Cerebellar cortex (tissue), 1 donor: ENCODE data around the gene IZUMO4.
A peak's percentile ranks its signal among the peaks of the same experiment; 100 is the strongest.

Experiments
- DNase-seq: peaks from one replicate; pipeline ENCODE4 v3.0.0-alpha.2; 2015; ENCODE audit warnings: low spot score

The IZUMO4 gene

DNA sequence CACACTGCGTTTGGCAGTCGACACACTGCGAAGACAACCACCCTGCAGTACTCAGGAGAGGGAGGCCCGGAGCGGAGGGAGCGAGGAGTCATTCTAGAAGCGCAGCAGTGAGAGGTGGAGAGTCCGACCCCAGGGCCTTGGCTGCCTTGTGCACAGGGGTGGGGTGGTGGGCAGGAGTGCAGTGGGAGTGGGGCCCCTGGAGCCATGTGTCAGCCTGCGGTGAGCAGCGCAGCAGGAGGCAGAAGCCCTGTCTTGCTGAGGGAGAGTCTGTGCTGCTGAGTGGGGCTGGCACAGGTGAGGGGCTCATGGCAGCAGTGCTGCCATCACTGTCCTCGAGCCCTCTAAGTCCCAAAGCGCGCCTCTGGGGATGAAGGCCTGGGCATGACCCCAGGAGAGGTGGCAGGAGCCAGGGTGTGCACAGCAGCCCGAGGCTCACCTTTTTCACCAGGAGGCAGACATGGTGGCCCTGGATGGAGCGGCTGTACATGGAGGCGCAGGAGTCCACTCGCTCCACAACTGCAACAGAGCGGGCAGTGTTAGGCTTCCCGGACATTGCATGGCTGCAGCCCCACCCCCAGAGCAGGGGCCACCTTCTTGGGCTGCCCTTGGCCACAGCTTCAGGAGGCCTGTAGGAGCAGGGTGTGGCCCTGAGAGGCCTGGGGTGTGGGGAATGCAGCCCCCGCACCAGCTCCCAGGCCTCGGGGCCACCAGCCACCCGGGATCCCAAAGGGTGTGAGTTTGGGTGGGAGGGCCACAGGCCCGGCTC is 11.7 kb downstream of the IZUMO4 start:
- no peak for DNase-seq

DNA sequence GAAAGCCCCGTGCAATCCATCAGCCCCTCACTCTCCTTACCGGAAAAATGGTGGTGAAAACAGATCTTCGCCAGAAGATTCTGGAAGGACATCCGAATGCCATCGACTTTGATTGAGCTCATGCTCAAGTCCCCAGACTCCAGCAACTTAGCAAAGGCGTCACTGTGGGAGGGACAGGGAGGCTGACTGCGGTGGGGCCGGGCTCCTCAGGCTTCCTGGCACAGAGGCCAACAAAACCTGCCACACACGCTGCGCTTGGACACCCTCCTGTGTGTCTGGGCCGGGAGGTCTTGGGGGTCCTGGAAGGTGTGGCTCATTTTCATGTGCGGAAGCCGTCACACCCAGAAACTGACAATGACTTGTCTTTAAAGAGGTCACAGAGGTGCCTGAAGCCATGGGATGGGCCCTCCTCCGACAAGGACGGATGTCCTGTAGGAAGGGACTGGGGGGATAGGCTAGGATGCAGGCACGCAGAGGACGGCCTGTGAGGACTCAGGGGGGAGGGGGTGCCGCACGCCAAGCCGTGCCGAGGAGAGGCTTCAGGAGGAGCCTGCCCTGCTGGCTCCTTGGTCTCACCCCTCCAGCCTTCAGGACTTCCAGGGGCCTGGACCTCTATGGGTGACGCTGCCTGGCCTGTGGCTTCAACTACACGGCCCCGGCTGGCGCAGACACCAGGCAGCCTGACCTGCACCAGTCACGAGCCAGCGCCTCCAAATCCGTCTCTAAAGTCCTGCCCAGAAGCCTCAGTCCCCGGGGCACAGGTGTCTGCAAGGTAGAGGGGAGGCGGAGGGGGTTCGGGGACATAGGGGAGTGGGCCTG is 12.5 kb downstream of the IZUMO4 start:
- DNase-seq, result no peak

DNA sequence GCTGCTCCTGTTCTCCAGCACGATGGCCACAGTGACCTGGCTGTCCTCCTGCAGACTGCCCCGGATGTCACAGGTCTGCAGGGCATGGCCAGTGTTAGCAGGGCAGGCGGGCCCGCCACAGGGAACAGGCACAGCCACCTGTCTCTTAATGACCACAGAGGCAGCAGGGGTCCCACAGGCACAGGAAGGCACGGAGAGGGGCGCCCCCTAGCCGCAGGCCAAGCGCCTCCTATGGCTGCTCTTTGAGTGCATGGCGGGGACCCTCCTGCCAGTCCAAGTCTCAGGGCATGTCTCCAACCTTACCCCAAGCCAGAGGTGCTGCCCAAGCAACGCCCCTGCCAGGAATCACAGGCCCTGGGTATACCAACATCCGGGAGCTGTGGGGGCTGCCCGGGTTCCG is 14.1 kb downstream of the IZUMO4 start:
- peak; percentile 91 for DNase-seq

DNA sequence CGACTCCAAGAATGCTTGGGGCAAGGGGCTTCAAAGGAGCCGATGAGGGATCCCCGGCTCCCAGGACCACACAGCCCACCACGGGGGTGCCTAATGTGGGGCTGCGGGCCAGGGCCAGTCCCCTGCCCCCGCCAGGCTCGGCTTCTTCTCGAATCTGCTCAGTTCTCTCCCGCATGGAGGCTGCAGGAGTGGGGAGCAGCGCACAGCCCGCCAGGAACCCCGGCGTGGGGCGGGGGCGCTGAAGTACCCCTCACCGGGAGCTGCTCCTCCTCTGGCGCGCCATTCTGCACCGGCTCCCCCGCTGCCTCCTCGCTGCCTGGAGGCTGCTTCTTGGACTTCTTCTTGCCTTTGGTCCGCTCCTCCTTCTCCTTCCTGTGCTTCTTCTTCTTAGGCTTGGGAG is 14.7 kb downstream of the IZUMO4 start:
- no peak for DNase-seq

DNA sequence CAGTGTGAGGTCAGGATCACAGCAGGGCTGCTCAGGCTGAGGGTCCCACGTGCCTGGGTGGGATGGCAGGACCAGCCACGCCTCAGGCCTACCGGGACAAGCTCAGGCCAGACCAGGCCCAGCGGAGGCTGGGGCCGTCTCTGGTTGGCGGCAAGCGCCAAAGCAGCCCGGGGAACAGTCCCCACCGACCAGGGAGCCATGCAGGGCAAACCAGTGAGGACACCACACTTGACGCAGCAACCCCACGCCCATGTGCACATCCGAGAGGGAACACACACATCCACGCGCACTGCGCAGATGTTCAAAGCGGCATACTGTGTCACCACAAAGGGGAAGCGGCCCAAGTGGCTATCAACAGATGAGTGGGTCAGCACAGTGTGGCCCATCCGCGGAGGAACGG is 15.2 kb downstream of the IZUMO4 start:
- no peak for DNase-seq

DNA sequence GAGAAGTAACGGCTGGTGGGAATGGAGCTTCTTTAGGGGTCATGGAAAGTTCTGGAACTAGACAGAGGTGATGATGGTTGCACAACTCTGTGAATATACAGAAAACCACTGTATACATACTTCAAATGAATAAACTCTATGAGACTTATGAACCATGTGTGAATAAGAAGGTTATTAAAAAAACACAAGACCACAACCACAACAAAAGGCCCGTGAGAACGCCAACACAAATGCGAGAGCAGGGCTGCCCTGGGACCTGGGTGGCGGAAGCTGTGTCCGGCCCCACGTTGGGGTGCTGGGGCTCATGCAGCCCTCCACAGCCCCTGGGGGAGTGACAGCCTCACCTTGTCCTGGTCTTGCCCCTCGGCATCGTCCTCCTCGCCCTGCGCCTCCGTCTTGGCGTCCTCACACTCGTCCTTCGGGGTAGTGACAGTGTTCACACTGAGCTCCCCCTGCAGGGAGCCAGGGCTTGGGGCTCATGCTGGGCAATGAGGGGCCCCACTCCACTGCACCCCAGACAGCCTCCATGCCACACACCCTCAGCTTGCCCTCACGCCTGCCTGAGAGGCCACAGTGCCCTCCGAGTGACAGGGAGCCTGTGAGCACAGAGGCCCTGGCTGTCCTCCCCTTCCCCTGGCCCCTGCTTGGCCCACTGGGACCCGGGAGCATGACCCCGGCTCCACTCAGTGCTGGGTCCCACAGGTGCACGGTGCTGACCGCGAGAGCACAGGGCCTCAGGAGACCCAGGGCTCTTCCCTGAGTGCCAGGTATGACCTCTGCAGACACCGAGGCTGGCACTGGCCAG is 16.0 kb downstream of the IZUMO4 start:
- DNase-seq, result no peak

DNA sequence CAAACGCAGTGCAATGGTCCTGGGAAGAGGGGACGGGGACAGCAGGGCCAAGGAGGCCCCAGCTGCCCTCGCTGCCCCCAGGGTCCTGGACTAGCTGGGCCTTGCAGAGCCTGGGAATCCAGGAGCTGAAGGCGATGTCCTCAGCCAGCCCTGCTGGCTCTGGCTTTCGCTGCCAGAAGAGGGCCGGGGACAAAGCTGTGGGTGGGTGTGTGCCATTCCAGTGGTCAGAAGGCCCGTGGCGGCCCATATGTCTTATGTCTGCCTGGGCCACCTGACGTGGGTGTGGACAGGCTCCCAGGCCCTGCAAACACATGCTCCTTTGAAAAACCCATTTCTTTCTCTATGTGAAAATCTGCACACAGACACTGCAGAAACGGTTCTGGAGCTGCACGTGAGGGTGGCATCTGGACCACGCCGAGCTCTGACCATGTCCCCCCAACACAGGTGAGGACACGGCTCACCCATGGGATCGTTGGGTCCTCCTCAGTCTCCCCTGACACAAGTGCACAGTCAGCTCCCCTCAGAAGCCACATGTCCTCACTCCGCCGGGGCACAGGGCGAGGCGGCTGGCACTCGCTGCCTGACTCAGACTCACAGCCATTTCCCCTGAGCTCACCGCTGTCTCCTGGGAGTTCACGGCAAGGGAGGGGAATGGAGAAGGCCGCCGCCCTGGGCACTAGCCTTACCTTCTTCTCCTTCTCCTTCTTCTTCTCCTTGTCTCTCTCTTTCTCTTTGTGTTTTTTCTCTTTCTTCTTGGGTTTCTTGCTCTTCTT is 16.9 kb downstream of the IZUMO4 start:
- DNase-seq, result peak; percentile 78

DNA sequence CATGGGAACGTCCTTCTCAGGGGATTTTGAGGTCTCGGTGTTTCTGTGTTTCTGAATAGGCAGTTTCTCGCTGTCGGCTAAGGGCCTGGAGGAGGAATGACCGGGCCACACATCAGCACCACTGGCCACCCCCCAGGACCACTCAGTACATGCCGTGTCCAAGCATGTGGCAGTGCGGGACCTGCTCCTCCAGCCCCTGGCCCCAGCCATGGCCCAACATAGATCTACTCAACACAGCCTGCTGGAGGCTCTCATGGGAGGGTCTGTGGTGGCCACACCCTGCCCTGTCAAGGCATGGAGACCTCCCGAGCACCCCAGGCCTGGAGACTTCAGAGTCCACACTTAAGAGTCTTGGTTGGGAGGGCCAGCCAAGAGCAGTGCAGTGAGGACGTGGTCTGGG is 17.5 kb downstream of the IZUMO4 start:
- no peak for DNase-seq

DNA sequence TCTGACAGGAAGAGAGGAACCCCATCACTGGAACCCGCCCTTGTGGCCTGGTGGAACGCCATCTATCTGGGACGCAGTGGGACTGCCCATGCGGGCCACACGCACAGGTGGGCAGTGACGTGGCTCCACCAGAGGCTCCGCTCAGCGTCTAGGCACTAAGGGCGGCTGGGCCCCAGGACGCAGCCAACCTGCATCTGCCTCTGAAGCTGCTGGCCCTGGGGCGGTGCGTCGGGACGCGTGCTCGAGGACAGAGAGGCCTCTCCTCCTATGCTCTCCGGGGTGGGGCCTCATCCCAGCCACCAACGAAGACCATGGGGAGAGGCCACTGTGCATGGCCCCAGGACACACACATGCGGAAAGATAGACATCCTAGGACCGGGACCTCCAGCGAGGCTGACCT is 18.1 kb downstream of the IZUMO4 start:
- no peak for DNase-seq

DNA sequence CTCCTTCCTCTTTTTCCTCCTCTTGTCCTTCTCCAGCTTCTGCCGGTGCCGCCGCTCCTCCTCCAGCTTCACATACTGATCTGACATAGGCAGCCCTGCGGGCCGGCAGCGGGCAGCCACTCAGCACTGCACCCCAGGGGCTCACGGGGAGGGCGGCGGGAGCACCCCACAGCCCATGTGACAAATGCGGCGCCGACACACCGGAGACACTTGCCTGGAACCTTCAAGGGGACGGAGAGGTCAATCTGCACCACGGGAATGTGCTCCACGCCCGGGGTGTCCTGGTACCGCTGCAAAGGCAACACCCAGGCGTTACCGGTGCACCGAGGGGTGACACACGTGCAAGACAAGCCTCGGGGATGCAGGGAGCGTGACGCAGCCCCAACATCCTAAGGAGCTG is 18.6 kb downstream of the IZUMO4 start:
- no peak for DNase-seq

DNA sequence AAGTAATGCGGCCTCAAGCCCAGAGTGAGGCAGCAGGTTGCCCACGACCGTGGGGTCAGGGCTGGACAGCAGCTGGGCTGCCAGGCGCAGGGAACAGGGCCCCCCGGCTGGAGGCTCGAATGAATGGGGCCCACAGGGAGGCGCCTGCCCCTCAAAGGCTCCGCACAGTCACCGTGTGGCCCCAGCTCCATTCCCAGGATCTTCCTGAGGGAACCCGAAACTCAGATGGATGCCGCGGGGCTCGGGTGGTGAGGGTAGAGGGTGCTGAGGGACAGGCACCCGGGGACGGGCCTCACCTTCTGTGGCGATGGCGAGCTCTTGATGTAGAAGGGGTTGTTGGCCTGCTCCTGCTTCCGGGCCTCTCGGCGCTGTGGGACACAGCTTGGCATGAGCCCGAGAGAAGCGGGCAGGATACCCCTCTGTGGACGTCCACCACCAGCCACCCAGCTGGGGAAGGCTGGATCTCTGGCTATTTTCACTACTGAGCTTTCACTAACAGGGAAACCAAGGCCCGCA is 19.3 kb downstream of the IZUMO4 start:
- no peak for DNase-seq

DNA sequence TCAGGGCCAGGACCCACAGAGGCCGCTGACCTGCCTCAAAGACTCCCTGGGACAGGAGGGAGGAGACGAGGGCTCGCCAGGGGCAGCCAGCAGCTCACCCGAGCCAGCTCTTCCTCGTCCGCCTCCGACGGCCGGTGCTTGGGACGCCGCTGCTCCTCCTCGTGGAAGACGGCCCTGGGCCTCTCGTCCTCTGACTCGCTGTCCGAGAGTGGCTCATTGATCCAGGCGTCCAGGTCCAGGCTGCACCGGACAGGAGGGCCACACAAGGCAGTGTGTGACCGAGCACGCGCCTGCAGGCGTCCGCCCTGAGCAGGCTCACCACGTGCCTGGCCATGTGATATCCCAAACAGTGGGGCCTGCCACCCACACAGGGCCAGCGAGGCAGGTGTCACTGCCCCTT is 19.8 kb downstream of the IZUMO4 start:
- DNase-seq, result no peak

DNA sequence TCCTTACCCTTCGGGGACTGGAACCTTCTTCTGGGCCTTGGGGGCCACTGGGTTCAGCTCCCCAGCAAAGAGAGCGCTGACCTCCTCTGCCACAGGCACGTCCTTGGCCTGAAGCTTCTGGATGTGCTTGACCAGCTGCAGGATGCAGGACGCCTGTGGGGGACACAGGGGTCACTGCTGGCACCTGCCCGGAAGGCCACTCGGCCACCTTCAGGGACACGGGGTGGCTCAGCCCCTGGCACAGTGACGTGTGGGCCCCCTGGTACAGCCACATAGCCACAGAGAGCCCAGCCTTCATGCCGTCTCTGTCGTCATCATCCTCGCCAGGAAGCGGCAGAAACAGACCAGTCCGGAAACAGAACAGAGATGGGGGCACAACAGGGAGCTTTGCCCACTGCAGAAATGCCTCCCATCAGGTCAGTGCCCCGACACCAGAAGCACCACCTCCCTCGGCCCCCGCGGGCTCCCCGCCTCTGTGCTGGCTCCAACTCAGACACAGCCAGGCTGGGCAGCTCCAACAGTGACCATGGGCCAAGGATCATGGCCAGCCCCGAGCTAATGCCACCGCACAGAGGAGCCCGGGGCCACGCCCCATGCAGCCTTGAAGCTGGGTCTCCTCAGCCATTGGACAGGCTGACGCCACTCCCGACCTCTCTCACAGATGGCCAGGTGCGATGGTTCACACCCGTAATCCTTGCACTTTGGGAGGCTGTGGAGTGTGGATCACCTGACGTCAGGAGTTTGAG is 20.7 kb downstream of the IZUMO4 start:
- DNase-seq, result no peak

DNA sequence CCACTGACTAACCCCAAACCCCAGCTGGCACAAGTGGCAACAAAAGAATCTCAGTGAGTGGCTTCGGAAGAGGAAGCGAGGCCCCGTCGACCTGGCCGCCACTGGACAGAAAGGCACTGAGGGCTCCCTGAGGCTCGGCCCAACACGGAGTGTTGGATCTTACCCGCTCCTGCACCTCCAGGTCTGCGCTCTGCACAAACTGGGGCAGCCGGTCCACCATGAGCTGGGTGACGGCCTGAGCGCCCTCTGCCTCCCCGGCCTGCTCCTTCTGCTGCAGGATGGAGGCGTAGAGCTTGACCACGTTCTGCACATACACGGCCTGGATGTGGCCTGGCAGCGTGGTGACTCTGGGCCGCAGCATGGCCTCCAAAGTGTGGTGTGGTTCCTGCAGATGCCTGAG is 21.7 kb downstream of the IZUMO4 start:
- DNase-seq, result no peak

DNA sequence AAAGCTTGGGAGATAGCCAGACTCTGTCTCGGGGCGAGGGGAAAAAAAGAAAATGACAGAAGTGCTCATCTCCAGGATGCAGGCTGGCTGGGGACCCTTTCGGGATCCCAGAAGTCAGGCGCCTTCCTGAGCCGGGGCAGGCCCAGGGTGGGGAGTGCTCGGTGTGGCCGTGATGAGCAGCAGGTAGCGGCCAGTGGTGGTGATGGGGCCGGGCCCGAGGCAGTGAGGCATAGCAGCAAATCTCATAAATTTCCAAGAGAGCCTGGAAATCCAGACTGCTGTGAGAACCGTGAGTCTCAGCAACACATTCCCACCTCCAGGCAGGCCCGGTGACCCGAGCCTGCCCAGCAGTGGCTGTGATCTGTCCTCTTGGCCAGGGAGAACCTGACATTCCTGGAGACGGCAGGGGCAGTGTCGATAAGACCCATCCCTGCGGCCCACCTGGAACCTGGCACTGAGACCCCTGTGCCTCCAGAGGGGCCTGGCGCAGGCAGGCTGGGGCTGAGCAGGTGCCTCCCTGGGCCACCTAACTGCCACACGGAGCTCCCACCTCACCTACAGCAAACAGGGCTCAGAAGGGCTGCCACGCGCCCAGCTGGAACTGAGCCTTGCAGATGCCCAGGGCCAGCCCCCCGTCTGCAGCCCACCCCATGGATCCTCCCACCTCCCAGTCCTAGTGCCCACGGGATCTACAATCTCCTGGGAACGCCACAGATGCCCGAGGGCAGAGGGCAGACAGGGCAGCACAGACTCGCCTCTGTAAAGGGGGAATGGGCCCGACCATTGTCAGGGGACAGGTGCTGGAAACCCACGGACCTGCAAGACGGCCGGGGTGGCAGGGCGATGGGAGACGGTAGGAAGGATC is 23.4 kb downstream of the IZUMO4 start:
- DNase-seq, result no peak

DNA sequence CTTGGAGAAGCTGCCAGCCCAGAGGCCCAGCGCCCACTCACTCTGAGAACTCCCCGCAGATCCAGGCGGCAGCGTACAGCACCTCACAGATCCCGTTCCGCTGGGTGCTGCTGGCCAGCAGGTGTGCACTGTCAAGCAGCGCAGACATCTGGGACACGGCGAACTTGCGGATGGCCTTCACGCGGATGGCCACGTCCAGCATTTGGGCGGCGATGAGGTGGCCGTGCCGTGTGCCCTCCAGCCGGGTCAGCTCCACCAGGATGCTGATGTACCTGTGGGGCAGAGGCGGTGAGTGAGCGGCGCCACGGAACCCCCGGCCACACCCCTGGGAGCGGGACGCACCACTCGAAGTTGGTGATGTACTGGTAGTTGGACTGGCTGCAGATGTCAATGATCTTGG is 24.1 kb downstream of the IZUMO4 start:
- no peak for DNase-seq

DNA sequence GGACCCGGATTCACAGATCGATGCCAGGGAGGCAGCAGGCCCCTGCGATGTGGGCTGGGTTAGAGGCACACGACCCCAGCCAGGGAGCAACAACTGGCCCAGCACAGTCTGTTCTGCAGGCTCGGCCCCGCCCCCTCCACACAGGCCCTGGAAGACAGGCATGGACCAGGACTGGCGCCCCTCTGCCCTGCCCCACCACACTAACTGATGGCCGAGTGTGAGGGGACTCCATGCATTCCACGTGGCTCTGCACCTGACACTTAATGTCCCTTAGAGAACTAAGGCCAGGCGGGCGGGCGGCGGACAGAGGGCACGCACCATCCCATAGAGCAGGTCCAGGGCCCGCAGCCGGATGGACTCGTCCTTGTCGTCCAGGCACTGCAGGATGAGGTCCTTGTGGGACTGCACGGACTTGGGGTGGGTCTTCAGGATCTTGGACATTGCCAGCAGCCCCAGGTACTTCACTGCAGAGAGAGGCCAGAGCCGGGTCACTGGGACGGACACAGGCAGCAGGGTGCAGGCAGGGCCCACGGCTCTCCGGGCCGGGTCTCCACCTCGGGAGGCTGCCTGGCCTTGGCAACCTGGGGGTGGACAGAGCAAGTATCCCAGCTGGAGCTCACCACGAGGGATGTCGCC is 24.8 kb downstream of the IZUMO4 start:
- no peak for DNase-seq

DNA sequence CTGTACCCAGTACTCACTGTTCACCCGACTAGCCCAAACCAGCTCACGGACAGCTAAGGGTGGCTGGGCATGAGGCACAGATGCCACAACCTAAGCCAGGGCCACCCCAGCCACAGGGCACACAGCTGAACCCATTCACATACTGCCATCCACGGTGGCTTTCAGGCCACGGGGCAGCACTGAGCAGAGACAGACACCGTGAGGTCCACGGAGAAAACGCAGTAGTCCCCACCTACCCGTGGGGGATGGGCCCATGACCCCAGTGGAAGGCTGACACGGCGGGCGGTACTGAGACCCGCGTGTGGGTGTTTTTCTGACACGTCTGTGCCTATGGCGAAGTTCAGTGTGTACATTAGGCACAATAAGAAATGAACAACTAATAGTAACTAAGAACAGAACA is 25.5 kb downstream of the IZUMO4 start:
- no peak for DNase-seq

DNA sequence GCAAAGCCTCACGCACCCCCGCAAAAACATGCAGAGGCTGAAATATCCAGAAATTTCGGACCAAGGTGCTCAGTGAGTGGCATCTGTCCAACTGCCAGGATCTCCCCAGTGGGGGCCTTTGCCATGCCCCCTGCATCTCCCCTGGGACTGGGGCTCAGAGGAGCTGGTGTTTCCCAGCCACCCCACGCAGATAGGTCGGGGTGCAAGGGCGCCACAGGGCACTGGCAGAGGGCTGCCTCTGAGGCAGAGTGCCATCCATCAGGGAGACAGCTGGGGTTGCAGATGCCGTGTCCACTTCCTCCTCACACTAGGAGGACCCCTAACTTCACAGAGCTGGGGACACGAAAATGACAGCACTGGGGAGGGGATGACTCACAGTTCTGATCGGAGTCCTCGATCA is 26.3 kb downstream of the IZUMO4 start:
- DNase-seq, result no peak
